GM04504 (cell line): ENCODE measurements around the gene FSTL4.

Experiments
- DNase-seq: peaks from one replicate; pipeline ENCODE4 v3.0.0-alpha.2; 2012; ENCODE audit warnings: low read depth

FSTL4 gene

GRCh38 chr5:133514456-133514855, 97.9 kb downstream of the FSTL4 start:
- DNase-seq, result no peak

- no peak for DNase-seq
Observed at GRCh38 chr5:133512896-133513295, 99.4 kb downstream of the FSTL4 start.

- DNase-seq, result no peak
Observed at GRCh38 chr5:133511653-133512235, 100.6 kb downstream of the FSTL4 start.

- DNase-seq, result no peak
Observed at GRCh38 chr5:133510634-133511262, 101.6 kb downstream of the FSTL4 start.

- DNase-seq, result no peak
Observed at GRCh38 chr5:133509742-133510079, 102.6 kb downstream of the FSTL4 start.

- no peak for DNase-seq
Observed at GRCh38 chr5:133508845-133509741, 103.2 kb downstream of the FSTL4 start.

- DNase-seq, result no peak
Observed at GRCh38 chr5:133508331-133508730, 104.0 kb downstream of the FSTL4 start.

- DNase-seq, result no peak
Observed at GRCh38 chr5:133506181-133506580, 106.2 kb downstream of the FSTL4 start.

- DNase-seq, result no peak
Observed at GRCh38 chr5:133503511-133503910, 108.8 kb downstream of the FSTL4 start.

GRCh38 chr5:133499895-133500294, 112.4 kb downstream of the FSTL4 start:
- no peak for DNase-seq

- DNase-seq, result no peak
Observed at GRCh38 chr5:133497608-133498348, 114.6 kb downstream of the FSTL4 start.

- DNase-seq, result no peak
Observed at GRCh38 chr5:133496631-133497030, 115.7 kb downstream of the FSTL4 start.

GRCh38 chr5:133494923-133495246, 117.5 kb downstream of the FSTL4 start:
- no peak for DNase-seq

GRCh38 chr5:133494232-133494922, 118.0 kb downstream of the FSTL4 start:
- no peak for DNase-seq

GRCh38 chr5:133489632-133490031, 122.7 kb downstream of the FSTL4 start:
- no peak for DNase-seq

- DNase-seq, result no peak
Observed at GRCh38 chr5:133487093-133487492, 125.2 kb downstream of the FSTL4 start.

- no peak for DNase-seq
Observed at GRCh38 chr5:133485468-133485867, 126.9 kb downstream of the FSTL4 start.

GRCh38 chr5:133483406-133484090, 128.8 kb downstream of the FSTL4 start:
- DNase-seq, result no peak

GRCh38 chr5:133482028-133482427, 130.3 kb downstream of the FSTL4 start:
- no peak for DNase-seq

GRCh38 chr5:133480866-133481265, 131.5 kb downstream of the FSTL4 start:
- no peak for DNase-seq

- no peak for DNase-seq
Observed at GRCh38 chr5:133480366-133480765, 132.0 kb downstream of the FSTL4 start.
